Epithelial cell of esophagus (primary cell): ENCODE measurements around the gene ARMH2.

ENCODE experiments used
- DNase-seq: peaks from one replicate; pipeline ENCODE4 v3.0.0; 2010; ENCODE audit warnings: low read depth
- H3K4me3 ChIP-seq: 2 replicates; pipeline ENCODE4 v1.5.1; 2011; ENCODE audit warnings: mild to moderate bottlenecking, low read length, control low read depth
- TF ChIP-seq, protein P1 (sequence below): IDR thresholded peaks from 2 replicates; pipeline ENCODE4 v1.5.1; 2011; ENCODE audit warnings: low read depth, mild to moderate bottlenecking, low read length, control low read depth, inconsistent platforms; ENCODE audit not compliant: insufficient read depth; ENCODE audit errors: missing control alignments

The ARMH2 gene

DNA sequence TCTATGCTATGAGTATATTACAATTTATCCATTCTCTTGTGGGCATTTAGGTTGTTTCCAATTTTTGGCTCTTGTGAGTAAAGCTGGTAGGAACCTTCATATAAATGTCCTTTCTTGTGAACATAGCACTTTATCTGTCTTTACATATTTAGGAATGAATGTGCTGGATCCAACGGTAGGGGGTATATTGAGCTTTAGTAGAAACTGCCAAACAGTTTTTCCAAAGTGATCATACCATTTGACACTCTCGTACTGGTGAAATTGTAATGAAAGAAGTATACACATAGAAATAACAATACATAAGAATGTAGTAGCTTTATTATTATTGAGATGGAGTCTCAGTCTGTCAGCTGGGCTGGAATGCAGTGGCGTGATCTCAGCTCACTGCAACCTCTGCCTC, 30.9 kb upstream of the ARMH2 start:
- TF ChIP-seq, protein P1, sequence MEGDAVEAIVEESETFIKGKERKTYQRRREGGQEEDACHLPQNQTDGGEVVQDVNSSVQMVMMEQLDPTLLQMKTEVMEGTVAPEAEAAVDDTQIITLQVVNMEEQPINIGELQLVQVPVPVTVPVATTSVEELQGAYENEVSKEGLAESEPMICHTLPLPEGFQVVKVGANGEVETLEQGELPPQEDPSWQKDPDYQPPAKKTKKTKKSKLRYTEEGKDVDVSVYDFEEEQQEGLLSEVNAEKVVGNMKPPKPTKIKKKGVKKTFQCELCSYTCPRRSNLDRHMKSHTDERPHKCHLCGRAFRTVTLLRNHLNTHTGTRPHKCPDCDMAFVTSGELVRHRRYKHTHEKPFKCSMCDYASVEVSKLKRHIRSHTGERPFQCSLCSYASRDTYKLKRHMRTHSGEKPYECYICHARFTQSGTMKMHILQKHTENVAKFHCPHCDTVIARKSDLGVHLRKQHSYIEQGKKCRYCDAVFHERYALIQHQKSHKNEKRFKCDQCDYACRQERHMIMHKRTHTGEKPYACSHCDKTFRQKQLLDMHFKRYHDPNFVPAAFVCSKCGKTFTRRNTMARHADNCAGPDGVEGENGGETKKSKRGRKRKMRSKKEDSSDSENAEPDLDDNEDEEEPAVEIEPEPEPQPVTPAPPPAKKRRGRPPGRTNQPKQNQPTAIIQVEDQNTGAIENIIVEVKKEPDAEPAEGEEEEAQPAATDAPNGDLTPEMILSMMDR = no peak
- DNase-seq = no peak
- H3K4me3 ChIP-seq = no peak overlapping the region

DNA sequence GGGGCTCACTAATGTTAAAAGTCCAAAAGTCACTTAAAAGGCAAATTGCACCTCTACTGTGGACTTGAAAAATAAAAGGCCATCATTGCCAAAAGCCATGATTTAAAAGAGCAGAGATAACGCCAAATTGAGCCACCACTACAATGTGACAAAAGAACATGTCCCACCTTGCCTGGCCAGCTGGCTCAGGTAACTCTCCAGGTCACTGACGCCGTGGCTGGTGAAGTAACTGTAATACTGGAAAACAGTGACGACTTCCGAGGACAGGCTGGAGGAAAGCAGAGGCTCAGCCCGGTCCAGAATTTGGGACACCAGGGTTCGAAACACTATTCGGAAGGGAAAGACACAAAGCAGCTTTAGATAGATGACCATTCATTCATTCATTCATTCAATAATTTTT, 29.3 kb upstream of the ARMH2 start:
- no peak for DNase-seq
- TF ChIP-seq, protein P1 = no peak
- H3K4me3 ChIP-seq = no peak overlapping the region

DNA sequence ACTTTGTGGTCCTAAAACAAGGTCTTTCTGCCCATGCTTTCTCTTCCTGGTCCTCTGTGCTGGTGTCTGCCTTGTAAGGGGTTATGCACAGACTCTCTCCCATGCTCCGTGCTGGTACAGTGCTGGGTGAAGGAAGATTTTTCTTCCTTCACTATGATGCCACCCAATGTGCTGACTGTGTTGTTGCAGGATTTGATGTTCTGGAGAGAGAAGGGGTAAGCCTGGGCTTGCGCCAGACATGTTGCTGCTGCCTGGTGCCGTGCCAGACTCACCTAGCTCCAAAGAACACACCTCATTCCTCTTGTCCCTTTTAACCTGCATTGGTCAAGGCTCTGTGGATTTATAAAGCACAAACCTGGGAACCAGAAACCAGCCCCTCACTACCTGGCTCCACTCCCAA, 28.4 kb upstream of the ARMH2 start:
- peak; percentile 86 for DNase-seq
- no peak overlapping the region for H3K4me3 ChIP-seq
- TF ChIP-seq, protein P1 = peak; percentile 18

DNA sequence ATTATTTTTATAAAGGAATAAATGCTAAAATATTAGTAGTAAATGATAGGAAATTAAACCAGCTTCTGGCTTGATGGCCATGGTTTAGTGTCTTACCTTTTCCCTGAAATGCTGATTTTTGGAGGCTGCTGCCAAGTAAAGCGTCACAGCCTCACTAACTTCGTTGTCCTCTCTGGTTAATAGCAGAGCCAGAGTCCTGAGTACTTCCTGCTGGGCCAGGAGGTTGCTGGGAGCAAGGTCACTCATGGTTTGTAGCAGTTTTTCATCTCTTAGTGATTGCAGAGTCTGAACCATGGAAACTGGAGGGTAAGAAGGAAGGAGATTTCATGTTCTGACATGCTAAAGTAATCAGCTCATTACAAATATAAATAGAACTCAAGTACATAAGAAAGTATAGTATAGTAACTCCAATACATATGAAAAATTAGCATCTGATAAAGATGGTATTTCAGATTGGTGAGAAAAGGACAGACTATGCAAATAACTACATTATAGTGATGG, 26.5 kb upstream of the ARMH2 start:
- H3K4me3 ChIP-seq = no peak overlapping the region
- TF ChIP-seq, protein P1 = no peak
- DNase-seq = peak; percentile 57

DNA sequence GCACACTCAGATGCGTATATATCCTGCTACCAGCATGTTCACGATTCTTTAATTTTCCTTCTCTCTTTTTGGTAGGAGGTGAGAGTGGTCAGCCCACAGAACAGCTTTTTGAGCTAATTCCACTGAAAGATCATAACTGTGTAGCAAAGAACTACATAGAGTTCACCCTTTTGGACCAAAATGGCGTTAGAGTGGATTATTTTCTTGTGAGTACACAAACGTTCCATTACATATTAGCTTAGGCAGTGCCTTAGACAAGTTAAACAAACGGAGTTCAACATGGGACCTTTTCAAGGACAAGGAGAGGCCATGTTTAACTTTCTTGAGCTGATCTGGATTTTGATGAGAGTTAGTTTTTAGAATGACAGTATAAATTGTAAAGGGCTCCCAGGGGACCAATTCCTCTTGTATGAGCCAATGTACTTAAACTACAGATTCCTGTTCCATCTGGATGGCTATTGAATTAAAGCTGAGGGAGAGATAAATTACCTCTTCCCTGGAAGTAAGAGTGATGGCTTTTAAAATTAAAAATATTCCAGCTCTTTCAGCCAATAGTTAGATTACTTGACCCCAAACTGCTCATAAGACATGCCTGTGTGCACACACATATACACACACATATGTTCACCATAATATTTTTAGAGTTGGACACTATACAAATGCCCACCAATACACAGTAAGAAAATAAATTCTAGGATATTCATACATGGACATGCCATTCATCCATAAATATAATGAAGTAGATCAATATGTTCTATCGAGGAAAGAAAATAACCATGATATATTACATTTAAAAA, 25.6 kb upstream of the ARMH2 start:
- TF ChIP-seq, protein P1 = no peak
- H3K4me3 ChIP-seq = no peak overlapping the region
- no peak for DNase-seq

DNA sequence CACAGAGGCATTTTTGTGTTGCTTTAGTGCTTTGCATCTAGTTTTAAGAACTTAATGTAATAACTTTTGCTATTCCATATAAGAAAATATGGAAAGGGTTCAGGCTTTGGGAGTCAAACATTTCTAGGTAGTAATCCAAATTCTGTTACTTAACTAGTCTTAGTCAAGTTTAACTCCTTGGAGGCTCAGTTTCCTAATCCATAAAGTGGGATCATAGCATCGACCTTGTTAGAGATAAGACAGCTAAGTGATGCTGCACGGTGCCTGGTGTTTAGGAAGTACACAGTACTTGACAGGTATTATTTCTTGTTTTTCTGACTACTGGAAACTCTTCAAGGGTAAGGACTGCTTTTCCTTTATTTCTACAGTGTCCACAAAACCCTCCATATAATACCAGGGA, 24.5 kb upstream of the ARMH2 start:
- TF ChIP-seq, protein P1 = no peak
- DNase-seq = no peak

DNA sequence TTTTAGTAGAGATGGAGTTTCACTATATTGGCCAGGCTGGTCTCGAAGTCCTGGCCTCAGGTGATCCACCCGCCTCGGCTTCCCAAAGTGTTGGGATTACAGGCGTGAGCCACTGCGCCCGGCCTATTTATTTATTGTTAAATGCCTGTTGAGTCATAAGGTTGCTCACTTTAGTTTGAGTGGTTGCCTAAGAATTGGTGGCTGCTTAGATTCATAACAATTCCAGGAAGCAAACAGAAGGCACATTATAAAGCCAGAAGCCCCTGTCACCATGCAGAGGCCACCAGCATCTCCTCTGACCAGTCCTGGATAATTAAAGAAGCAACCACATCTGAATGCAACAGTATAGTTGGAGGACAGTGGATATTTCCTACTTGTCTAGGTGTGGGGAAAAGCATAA, 24.0 kb upstream of the ARMH2 start:
- TF ChIP-seq, protein P1 = no peak
- no peak overlapping the region for H3K4me3 ChIP-seq
- DNase-seq = peak; percentile 83

More for the DNA sequence above, 24.5 kb upstream of the ARMH2 start:
- no peak overlapping the region for H3K4me3 ChIP-seq
